ENCODE measurements around the gene OAS3. TPM values are rescaled to one million over a fixed set of nuclear protein-coding genes. Genes with fewer than 3 reads are reported as not detected.

OAS3 gene
- total and polyA plus RNA-seq, 4 donors, result 3.8 to 9.5 (median 5.4) TPM

DNA sequence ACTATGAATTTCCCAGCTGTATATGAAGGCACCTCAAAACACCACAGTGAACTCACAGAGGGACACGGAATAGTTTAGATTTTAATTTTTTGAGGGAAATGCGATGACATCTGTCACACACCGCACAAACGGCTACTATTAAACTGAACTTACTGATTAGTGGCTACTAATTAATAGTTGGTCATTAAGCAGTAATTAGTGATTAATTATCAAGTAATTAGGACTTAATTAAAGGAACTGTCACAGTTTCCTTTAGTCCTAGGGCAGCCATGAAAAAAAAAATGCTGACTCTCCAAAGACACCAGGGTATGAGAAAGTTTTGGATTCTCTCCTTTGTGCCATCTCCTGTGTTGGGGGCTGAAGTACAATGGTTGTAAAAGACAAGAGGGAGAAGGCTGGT, 28.6 kb upstream of the OAS3 start:
- no peak overlapping the region for H3K27ac ChIP-seq (ENCODE audit: low read depth in 1 of 2, low read length in 2 of 2)
- H3K9me3 ChIP-seq (ENCODE audit: control insufficient read depth in 4 of 4, low read length in 3 of 4), result peaks cover 0 to 2% (median 0%) of the 10 kb centered on the region in 4 donors
- H3K9ac ChIP-seq (ENCODE audit: low read depth in 1 of 2, low read length in 2 of 2), result no peak overlapping the region
- no peak for DNase-seq (ENCODE audit: low spot score)
- TF ChIP-seq, protein P1, sequence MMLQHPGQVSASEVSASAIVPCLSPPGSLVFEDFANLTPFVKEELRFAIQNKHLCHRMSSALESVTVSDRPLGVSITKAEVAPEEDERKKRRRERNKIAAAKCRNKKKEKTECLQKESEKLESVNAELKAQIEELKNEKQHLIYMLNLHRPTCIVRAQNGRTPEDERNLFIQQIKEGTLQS (IDR thresholded peaks at IDR 0.05), result no peak
- TF ChIP-seq NR2F2 (IDR thresholded peaks at IDR 0.05) (no peak), FOXA2 (IDR thresholded peaks at IDR 0.05) (no peak), TAF1 (conservative IDR thresholded peaks at IDR 0.05) (no peak)
- TF ChIP-seq, protein P2, sequence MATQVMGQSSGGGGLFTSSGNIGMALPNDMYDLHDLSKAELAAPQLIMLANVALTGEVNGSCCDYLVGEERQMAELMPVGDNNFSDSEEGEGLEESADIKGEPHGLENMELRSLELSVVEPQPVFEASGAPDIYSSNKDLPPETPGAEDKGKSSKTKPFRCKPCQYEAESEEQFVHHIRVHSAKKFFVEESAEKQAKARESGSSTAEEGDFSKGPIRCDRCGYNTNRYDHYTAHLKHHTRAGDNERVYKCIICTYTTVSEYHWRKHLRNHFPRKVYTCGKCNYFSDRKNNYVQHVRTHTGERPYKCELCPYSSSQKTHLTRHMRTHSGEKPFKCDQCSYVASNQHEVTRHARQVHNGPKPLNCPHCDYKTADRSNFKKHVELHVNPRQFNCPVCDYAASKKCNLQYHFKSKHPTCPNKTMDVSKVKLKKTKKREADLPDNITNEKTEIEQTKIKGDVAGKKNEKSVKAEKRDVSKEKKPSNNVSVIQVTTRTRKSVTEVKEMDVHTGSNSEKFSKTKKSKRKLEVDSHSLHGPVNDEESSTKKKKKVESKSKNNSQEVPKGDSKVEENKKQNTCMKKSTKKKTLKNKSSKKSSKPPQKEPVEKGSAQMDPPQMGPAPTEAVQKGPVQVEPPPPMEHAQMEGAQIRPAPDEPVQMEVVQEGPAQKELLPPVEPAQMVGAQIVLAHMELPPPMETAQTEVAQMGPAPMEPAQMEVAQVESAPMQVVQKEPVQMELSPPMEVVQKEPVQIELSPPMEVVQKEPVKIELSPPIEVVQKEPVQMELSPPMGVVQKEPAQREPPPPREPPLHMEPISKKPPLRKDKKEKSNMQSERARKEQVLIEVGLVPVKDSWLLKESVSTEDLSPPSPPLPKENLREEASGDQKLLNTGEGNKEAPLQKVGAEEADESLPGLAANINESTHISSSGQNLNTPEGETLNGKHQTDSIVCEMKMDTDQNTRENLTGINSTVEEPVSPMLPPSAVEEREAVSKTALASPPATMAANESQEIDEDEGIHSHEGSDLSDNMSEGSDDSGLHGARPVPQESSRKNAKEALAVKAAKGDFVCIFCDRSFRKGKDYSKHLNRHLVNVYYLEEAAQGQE (IDR thresholded peaks at IDR 0.05), result no peak
- no peaks in the 10 kb centered on the region for H3K27me3 ChIP-seq (ENCODE audit: control insufficient read depth in 4 of 4, insufficient read depth in 4 of 4, low read length in 3 of 4)
- peaks cover 5 to 35% (median 33%) of the 10 kb centered on the region in 4 donors for H3K4me1 ChIP-seq (ENCODE audit: control insufficient read depth in 4 of 4, insufficient read depth in 4 of 4, low read length in 3 of 4)
- H3K36me3 ChIP-seq (ENCODE audit: control insufficient read depth in 4 of 4, insufficient read depth in 3 of 4, low read depth in 1 of 4, low read length in 3 of 4), result peaks cover 4 to 18% (median 16%) of the 10 kb centered on the region in 4 donors
- no peak overlapping the region for H3K4me3 ChIP-seq (ENCODE audit: low read depth in 1 of 3, low read length in 3 of 3)
- WGBS, result 98% methylated on average over 4 of the region's 4 CpGs

DNA sequence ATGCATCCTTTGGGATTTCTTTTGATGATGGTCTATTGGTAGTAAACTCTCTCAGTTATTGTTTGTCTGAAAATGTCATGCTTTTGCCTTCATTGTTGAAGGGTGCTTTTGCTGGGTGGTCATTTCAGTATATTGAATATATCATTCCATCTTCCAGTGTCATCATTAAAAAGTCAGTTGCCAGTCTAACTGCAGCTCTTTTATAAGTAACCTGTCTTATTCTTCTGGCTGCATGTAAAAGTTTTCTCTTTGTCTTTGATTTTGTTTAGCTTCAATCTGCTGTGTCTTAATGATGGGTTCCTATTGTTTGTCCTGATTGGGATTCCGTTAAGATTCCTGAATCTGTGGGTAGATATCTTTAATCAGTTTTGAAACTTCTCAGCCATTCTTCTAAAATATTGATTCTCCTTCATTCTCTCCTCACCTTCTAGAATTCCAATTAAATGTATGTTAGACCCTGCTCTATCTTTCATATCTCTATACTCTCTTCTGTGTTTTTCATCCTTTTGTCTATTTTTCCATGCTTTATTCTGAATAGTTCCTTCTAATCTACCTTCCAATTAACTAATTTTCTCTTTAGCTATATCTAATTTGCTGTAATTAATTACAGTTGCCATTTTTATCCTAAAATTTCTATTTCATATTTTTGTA, 25.1 kb upstream of the OAS3 start:
- DNase-seq (ENCODE audit: low spot score), result no peak
- Histone ChIP-seq H3K4me1 (ENCODE audit: control insufficient read depth in 4 of 4, insufficient read depth in 4 of 4, low read length in 3 of 4) (peaks cover 3 to 20% (median 13%) of the 10 kb centered on the region in 4 donors), H3K9me3 (ENCODE audit: control insufficient read depth in 4 of 4, low read length in 3 of 4) (peaks cover 0 to 2% (median 0%) of the 10 kb centered on the region in 4 donors), H3K27ac (ENCODE audit: low read depth in 1 of 2, low read length in 2 of 2) (no peak overlapping the region), H3K36me3 (ENCODE audit: control insufficient read depth in 4 of 4, insufficient read depth in 3 of 4, low read depth in 1 of 4, low read length in 3 of 4) (peaks cover 8 to 32% (median 29%) of the 10 kb centered on the region in 4 donors), H3K27me3 (ENCODE audit: control insufficient read depth in 4 of 4, insufficient read depth in 4 of 4, low read length in 3 of 4) (no peaks in the 10 kb centered on the region), H3K4me3 (ENCODE audit: low read depth in 1 of 3, low read length in 3 of 3) (no peak overlapping the region), H3K9ac (ENCODE audit: low read depth in 1 of 2, low read length in 2 of 2) (no peak overlapping the region)
- WGBS, result 99% methylated on average over 1 of the region's 1 CpG
- no peak for TF ChIP-seq RAD21 (IDR thresholded peaks at IDR 0.05)
- no peak for TF ChIP-seq FOXA1 (IDR thresholded peaks at IDR 0.05)
- TF ChIP-seq, protein P1 (IDR thresholded peaks at IDR 0.05), result no peak
- TF ChIP-seq, protein P2 (IDR thresholded peaks at IDR 0.05), result no peak
- TF ChIP-seq GABPA (IDR thresholded peaks at IDR 0.05 in 1 of 2, conservative IDR thresholded peaks at IDR 0.05 in 1 of 2), result no peak
- TF ChIP-seq NR2F2 (IDR thresholded peaks at IDR 0.05), result no peak
- TF ChIP-seq, protein P3, sequence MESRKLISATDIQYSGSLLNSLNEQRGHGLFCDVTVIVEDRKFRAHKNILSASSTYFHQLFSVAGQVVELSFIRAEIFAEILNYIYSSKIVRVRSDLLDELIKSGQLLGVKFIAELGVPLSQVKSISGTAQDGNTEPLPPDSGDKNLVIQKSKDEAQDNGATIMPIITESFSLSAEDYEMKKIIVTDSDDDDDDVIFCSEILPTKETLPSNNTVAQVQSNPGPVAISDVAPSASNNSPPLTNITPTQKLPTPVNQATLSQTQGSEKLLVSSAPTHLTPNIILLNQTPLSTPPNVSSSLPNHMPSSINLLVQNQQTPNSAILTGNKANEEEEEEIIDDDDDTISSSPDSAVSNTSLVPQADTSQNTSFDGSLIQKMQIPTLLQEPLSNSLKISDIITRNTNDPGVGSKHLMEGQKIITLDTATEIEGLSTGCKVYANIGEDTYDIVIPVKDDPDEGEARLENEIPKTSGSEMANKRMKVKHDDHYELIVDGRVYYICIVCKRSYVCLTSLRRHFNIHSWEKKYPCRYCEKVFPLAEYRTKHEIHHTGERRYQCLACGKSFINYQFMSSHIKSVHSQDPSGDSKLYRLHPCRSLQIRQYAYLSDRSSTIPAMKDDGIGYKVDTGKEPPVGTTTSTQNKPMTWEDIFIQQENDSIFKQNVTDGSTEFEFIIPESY (IDR thresholded peaks at IDR 0.05), result no peak
- TF ChIP-seq, protein P4, sequence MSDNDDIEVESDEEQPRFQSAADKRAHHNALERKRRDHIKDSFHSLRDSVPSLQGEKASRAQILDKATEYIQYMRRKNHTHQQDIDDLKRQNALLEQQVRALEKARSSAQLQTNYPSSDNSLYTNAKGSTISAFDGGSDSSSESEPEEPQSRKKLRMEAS (IDR thresholded peaks at IDR 0.05), result no peak
- no peak for TF ChIP-seq JUND (IDR thresholded peaks at IDR 0.05)
- no peak for TF ChIP-seq SP1 (IDR thresholded peaks at IDR 0.05)
- no peak for TF ChIP-seq RXRA (IDR thresholded peaks at IDR 0.05)
- TF ChIP-seq HNF4A (conservative IDR thresholded peaks at IDR 0.05), result no peak
- no peak for TF ChIP-seq YY1 (IDR thresholded peaks at IDR 0.05)
- TF ChIP-seq FOXA2 (IDR thresholded peaks at IDR 0.05), result no peak
- TF ChIP-seq, protein P5, sequence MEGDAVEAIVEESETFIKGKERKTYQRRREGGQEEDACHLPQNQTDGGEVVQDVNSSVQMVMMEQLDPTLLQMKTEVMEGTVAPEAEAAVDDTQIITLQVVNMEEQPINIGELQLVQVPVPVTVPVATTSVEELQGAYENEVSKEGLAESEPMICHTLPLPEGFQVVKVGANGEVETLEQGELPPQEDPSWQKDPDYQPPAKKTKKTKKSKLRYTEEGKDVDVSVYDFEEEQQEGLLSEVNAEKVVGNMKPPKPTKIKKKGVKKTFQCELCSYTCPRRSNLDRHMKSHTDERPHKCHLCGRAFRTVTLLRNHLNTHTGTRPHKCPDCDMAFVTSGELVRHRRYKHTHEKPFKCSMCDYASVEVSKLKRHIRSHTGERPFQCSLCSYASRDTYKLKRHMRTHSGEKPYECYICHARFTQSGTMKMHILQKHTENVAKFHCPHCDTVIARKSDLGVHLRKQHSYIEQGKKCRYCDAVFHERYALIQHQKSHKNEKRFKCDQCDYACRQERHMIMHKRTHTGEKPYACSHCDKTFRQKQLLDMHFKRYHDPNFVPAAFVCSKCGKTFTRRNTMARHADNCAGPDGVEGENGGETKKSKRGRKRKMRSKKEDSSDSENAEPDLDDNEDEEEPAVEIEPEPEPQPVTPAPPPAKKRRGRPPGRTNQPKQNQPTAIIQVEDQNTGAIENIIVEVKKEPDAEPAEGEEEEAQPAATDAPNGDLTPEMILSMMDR (IDR thresholded peaks at IDR 0.05; ENCODE audit: low read depth, low read length, missing input control), result no peak
- no peak for TF ChIP-seq TAF1 (conservative IDR thresholded peaks at IDR 0.05)
- TF ChIP-seq HNF4G (IDR thresholded peaks at IDR 0.05), result no peak
- no peak for TF ChIP-seq EGR1 (IDR thresholded peaks at IDR 0.05; ENCODE audit: low read depth in 2 of 2)
